Keratinocyte (primary cell): ENCODE data around the gene ANKS1A.

Source experiments
- CTCF ChIP-seq, 3 experiments: IDR thresholded peaks in 1 of 3; conservative IDR thresholded peaks in 1 of 3; optimal IDR thresholded peaks in 1 of 3; 2 replicates in 2 of 3; 3 replicates in 1 of 3; pipeline versions ENCODE3 to v1.5.1; 2011; ENCODE audit warnings: low read length in 3 of 3, mild to moderate bottlenecking in 3 of 3, moderate library complexity in 2 of 3, control low read depth in 1 of 3, inconsistent platforms in 1 of 3; ENCODE audit not compliant: insufficient read depth in 2 of 3; ENCODE audit errors: extremely low read depth in 1 of 3
- EZH2 ChIP-seq: IDR thresholded peaks from one replicate; pipeline ENCODE4 v1.6.1; 2012; ENCODE audit warnings: inconsistent platforms, mild to moderate bottlenecking, low read length, moderate library complexity

- no peak for TF ChIP-seq EZH2
- TF ChIP-seq CTCF (optimal IDR thresholded peaks at IDR 0.05 in 1 of 3, IDR thresholded peaks at IDR 0.05 in 1 of 3, conservative IDR thresholded peaks at IDR 0.05 in 1 of 3; ENCODE audit: extremely low read depth in 1 of 3, insufficient read depth in 2 of 3, low read length in 3 of 3), result no peak
Observed at GRCh38 chr6:34888874-34889555, at the start of gene ANKS1A.
